ENCODE data around the gene CAPSL. TPM values are rescaled to one million over a fixed set of nuclear protein-coding genes. Genes with fewer than 3 reads are reported as not detected.

CAPSL gene
- total RNA-seq, 1 experiment from 2014 or later = not detected

DNA sequence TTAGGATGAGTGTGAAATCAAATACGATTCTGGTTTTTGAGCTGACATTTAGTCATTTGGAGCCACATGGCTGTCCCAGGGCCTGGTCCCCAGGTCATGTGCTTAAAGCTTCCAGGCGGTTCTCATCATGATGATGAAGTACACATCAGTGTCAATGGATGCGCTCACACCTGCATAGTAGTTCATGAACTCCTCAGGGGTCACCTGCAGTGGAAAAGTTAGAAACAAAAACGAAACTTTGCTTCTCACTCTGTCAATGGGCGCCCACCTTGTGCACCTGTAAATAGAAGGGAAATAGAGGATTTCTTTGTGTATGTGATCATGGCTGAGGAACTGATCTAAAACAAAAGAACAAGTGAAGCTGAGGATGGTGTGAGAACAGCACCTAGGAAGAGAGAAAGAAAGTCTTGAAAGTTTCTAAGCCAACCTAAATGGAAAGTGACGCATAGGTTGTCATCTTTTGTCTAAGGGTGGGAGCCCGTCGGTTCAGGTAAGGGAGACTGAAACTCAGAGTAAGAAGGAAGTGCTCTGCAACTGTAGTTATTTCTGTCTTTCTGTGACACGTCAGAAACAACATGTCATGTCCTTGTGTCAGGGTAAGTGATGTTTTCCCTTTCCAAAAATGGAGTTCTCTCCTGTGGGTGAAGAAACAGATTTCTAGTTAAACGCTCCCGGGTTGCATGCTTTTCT lies 33.8 kb downstream of the CAPSL start:
- H3K27ac ChIP-seq (ENCODE audit: low read depth, low read length, poor library complexity, severe bottlenecking) = no peak overlapping the region
- no peaks in the 10 kb centered on the region for H3K36me3 ChIP-seq (ENCODE audit: insufficient read depth, low read length, poor library complexity, severe bottlenecking)
- H3K27me3 ChIP-seq (replicated peaks; ENCODE audit: insufficient read depth, low read depth, low read length, poor library complexity) = no peaks in the 10 kb centered on the region
- no peaks in the 10 kb centered on the region for H3K4me1 ChIP-seq (ENCODE audit: insufficient read depth, low read length, poor library complexity, severe bottlenecking)
- CTCF ChIA-PET = no interaction called here
- H3K4me3 ChIP-seq (ENCODE audit: low read depth, low read length, poor library complexity, severe bottlenecking) = no peak overlapping the region
- peaks cover 3% of the 10 kb centered on the region for H3K9me3 ChIP-seq (ENCODE audit: low read depth, low read length, poor library complexity, severe bottlenecking)
- intact Hi-C loops (cut with micrococcal nuclease; ENCODE audit: unreplicated experiment) = no loop called here
- TF ChIP-seq EZH2 (IDR thresholded peaks at IDR 0.05; ENCODE audit: borderline replicate concordance, low read depth, low read length, poor library complexity, severe bottlenecking) = no peak
- TF ChIP-seq, protein P1, sequence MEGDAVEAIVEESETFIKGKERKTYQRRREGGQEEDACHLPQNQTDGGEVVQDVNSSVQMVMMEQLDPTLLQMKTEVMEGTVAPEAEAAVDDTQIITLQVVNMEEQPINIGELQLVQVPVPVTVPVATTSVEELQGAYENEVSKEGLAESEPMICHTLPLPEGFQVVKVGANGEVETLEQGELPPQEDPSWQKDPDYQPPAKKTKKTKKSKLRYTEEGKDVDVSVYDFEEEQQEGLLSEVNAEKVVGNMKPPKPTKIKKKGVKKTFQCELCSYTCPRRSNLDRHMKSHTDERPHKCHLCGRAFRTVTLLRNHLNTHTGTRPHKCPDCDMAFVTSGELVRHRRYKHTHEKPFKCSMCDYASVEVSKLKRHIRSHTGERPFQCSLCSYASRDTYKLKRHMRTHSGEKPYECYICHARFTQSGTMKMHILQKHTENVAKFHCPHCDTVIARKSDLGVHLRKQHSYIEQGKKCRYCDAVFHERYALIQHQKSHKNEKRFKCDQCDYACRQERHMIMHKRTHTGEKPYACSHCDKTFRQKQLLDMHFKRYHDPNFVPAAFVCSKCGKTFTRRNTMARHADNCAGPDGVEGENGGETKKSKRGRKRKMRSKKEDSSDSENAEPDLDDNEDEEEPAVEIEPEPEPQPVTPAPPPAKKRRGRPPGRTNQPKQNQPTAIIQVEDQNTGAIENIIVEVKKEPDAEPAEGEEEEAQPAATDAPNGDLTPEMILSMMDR (conservative IDR thresholded peaks at IDR 0.05; ENCODE audit: low read depth, low read length) = no peak
- POLR2A ChIA-PET (ENCODE audit: low non-redundant PET) = no interaction called here
- DNase-seq (ENCODE audit: low spot score) = no peak
- no TSS peak for BruUV-seq (replicated peaks)

DNA sequence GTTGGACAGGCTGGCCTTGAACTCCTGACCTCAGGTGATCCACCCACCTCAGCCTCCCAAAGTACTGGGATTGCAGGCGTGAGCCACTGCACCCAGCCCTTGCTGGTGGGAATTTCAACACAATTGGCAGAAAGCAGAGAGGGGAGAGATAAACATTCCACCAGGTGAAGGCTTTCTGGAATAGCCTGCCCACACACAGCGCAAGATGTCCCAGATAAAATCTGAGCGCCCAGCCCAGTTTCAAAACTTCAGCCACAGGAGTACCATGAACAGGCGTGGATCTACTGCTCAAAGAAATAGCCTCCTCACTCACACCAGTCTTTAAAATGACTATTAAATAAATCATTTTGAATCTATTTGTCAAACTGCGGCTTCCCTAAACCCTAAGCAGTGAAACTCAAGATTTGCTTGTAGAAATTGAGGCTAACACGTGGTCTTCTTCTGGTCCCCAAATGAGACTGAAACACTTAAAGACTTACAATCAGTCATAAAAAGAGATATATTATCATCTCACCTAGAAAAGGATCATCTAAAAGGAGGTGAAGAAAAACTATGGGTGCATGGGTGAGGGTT lies 34.7 kb downstream of the CAPSL start:
- H3K9me3 ChIP-seq (ENCODE audit: low read depth, low read length, poor library complexity, severe bottlenecking) = peaks cover 3% of the 10 kb centered on the region
- DNase-seq (ENCODE audit: low spot score) = no peak
- H3K4me3 ChIP-seq (ENCODE audit: low read depth, low read length, poor library complexity, severe bottlenecking) = no peak overlapping the region
- intact Hi-C loops (cut with micrococcal nuclease; ENCODE audit: unreplicated experiment) = no loop called here
- no peaks in the 10 kb centered on the region for H3K27me3 ChIP-seq (replicated peaks; ENCODE audit: insufficient read depth, low read depth, low read length, poor library complexity)
- no peaks in the 10 kb centered on the region for H3K4me1 ChIP-seq (ENCODE audit: insufficient read depth, low read length, poor library complexity, severe bottlenecking)
- TF ChIP-seq, protein P1 (conservative IDR thresholded peaks at IDR 0.05; ENCODE audit: low read depth, low read length) = no peak
- no peak for TF ChIP-seq EZH2 (IDR thresholded peaks at IDR 0.05; ENCODE audit: borderline replicate concordance, low read depth, low read length, poor library complexity, severe bottlenecking)
- POLR2A ChIA-PET (ENCODE audit: low non-redundant PET) = no interaction called here
- no peaks in the 10 kb centered on the region for H3K36me3 ChIP-seq (ENCODE audit: insufficient read depth, low read length, poor library complexity, severe bottlenecking)
- BruUV-seq (replicated peaks) = no TSS peak
- no peak overlapping the region for H3K27ac ChIP-seq (ENCODE audit: low read depth, low read length, poor library complexity, severe bottlenecking)
- CTCF ChIA-PET = no interaction called here

DNA sequence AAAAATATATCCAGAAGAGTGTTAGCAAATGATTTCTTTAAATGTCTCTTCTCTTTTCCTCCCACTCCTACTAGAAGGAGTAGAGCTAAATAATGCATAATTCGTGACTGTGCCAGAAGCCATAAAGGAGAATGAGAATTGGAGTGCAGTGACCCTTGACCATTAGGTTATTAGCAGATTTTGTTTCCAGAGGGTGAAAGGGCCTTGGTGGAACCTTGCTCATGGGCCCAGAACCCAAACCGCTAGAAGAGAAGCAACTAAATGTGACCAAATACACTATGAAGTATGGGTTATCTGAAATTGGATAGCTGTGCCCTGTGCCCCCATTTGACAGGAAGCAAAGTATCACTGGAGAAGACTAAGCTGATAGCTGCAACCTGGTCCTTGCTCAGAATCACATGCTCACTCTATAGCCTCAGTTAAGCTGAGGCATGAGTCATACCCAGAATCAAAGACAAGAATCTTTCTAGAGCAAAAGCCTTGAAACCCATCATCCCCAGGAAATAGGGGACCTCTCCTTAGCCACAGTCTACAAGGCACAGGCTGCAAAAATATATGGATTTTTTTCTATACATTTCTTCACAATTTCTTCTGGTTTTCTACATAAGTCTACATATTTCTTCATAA lies 36.3 kb downstream of the CAPSL start:
- Histone ChIP-seq H3K9me3 (ENCODE audit: low read depth, low read length, poor library complexity, severe bottlenecking) (peaks cover 3% of the 10 kb centered on the region), H3K27ac (ENCODE audit: low read depth, low read length, poor library complexity, severe bottlenecking) (no peak overlapping the region), H3K4me3 (ENCODE audit: low read depth, low read length, poor library complexity, severe bottlenecking) (no peak overlapping the region), H3K4me1 (ENCODE audit: insufficient read depth, low read length, poor library complexity, severe bottlenecking) (no peaks in the 10 kb centered on the region), H3K27me3 (replicated peaks; ENCODE audit: insufficient read depth, low read depth, low read length, poor library complexity) (no peaks in the 10 kb centered on the region), H3K36me3 (ENCODE audit: insufficient read depth, low read length, poor library complexity, severe bottlenecking) (no peaks in the 10 kb centered on the region)
- no TSS peak for BruUV-seq (replicated peaks)
- POLR2A ChIA-PET (ENCODE audit: low non-redundant PET) = no interaction called here
- intact Hi-C loops (cut with micrococcal nuclease; ENCODE audit: unreplicated experiment) = no loop called here
- no peak for TF ChIP-seq EZH2 (IDR thresholded peaks at IDR 0.05; ENCODE audit: borderline replicate concordance, low read depth, low read length, poor library complexity, severe bottlenecking)
- TF ChIP-seq, protein P1 (conservative IDR thresholded peaks at IDR 0.05; ENCODE audit: low read depth, low read length) = no peak
- DNase-seq (ENCODE audit: low spot score) = no peak
- CTCF ChIA-PET = no interaction called here

All from A673 (cell line).